GM18517 (cell line): ENCODE data around the gene MAN2B2.

ENCODE experiments used
- ATAC-seq: cut with Tn5 transposase; IDR thresholded peaks from one replicate; pipeline ENCODE4 v1.9.1; 2021; ENCODE audit warnings: mild to moderate bottlenecking, moderate library complexity; ENCODE audit not compliant: unreplicated experiment

MAN2B2 gene

DNA sequence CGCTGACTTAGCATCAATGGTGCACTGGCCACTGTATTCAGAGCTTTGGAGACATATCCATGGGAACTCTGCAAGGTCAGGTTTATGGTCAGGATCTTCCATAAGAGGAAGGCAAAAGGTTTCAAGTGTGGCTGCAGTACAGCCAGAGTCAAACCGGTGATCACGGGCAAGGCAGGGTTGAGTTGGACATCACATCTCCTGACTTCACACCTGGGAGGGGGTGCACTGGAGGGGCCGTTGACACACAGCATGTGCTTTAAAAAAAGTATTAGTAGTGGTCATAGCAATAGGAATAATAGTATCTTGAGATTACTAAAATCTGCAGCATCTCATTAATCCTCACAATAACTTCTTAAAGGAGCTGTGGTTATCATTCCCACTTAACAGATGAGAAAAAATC lies 28.9 kb upstream of the MAN2B2 start:
- ATAC-seq: no peak

DNA sequence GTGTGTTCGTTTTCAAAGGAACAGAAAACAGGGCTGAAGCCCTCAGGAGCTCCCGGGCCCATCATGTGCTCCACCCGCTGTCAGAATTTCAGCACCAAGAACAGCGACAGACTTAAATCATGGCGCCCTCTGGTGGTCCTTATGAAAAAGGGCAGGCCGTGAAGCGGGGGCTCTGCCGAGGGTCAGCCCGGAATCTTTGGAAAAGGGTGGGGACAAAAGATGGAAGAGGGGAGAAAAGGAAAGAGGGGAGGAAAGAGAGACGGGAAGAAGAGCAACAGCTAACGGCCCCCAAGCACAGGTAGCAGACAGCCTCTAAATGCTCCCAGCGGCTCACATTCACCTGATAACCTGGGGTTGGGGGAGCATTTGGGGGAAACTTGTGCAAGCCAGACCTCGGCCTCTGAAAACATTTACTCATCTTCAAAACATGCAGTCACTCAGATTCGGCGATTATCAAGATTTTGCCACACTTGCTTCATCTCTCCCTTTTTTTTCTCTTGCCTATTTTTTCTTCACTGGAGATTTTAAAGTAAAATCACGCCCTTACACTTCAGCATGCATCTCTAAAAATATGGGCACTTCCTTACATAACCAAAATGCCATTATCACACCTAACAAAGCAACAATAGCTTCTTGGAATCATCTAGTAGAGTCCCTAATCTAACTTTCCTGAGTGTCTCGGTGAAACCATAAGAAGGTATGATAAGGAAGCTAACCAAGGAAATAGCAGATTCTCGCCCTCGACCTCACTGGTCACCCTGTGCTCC lies 28.1 kb upstream of the MAN2B2 start:
- ATAC-seq: no peak

DNA sequence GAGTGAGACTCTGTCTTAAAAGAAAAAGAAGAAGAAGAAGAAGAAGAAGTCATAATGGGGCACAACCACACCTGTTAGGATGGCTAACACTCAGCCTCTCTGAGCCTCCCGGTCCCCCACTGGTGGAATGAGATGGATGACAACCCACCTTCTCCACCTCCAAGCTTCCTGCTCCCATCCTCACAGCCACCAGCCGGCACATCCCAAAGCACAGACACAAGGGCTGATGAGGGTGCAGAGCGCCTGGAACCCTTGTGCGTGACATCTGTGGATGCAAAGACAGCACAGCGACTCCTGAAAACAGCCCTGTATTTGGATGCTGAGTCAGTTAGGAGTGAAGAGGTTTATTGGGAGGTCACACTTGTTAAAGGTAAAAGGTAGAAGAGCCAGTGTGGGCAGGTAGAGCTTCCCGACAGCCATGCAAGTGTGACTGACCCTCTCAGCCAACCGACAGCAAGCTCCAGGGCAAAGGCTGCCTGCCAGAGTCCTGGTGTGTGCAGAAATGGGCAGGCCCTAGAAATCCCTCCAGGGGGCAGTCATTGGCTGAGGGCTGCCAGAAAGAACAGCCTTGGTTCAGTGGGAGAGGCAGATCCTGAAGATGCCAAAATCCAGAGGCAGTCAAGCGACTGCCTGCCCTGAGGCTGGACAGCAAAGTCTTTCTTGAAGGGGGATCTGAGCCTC lies 26.6 kb upstream of the MAN2B2 start:
- no peak for ATAC-seq

DNA sequence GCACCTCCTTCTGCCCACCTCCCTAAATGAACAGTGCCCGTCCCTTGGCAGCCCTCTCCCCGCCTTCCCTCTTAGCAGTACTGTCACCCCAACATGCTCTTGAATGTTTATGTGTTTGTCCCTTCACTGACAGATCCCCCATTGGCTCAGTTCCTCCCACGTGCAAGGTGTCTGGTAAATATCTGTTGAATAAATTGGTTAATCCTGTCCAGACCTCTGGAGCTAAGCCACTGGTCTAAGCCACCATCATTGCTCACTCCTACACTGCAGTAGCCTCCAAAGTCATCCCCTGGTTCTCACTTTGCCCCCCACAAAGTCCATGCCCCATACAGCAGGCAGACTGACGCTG lies 26.1 kb upstream of the MAN2B2 start:
- ATAC-seq: no peak

GRCh38 chr4:6549445-6549844 lies 25.5 kb upstream of the MAN2B2 start:
- no peak for ATAC-seq

DNA sequence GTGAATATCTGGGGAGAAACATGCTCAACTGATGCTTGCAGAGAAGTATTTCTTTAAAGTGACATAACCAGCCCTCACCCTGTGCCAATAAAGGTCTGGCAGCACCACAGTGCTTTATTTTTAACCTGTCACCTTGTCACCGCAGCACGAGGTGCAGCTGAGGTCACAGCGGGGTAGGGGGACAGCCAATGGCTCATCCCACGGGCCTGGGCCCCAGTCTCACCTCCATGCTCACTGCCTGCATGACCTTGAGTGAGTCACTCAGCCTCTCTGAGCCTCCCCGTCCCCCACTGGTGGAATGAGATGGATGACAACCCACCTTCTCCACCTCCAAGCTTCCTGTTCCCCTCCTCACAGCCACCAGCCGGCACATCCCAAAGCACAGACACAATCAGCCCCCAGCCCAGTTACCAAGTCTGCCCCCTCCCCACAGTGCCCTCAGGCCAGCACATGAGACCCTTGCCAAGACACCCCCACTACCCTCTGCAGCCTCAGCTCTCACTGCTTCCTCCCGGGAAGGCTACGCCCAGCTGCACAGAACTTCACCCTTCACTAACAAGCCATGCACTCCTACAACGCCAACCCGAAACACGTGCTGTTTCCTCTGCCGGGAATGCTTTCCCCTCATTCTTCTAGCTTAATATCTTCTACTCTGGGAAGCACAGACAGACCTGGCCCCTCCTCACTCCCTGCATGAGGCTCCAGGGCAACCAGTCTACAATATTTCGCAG lies 24.9 kb upstream of the MAN2B2 start:
- ATAC-seq: no peak

DNA sequence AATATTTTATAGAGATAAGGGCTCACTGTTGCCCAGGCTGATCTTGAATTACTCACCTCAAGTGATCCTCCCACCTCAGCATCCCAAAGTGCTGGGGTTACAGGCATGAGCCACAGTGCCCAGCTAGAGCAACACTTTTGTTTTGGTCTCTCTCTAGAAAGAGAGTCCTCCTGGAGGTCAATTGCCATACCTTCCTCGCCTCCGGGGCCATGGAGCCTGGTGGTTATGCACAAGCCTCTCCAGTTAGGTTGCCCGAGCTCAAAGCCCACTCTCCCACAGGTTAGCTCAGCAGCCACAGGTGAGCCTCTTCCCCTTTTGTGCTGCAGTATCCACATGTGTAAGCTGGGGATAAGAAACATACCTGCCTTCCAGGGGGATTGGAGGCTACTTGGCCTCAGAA lies 24.2 kb upstream of the MAN2B2 start:
- ATAC-seq: no peak

DNA sequence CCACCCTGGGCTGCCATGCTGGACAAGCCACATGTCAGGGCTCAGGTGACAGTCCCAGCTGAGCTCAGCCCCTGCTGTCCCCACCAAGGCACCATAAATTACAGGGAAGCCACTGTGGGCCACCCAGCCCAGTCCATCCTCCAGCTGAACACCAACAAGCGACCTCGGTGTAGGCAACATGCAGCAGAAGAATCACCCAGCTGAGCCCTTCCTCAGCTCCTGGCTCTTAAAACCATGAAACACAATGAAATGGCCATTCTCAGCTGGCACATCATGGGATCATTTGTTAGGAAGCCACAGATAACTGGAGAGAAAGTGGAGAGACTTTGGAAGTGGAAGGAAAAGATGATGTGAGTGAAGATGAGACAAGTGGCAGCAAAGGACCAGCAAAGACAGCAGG lies 23.3 kb upstream of the MAN2B2 start:
- ATAC-seq: no peak

- no peak for ATAC-seq
These were observed 19.5 kb upstream of the MAN2B2 start for GRCh38 chr4:6555519-6555918.

DNA sequence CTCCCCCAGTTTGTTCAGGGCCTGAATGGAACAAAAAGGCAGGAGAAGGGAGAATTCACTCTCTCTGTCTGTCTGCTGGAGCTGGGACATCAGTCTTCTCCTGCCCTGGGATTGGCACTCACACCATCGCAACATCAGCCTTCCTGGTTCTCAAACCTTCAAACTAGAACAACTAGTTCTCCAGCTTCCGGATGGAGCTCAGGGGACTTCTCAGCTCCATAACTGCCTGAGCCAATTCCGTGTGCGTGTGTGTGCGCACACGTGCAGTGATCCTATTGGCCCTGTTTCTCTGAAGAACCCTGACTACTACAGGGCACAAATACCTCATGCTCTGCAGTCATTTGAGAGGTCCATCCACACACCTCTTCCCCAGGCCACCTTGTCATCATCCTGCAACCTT lies 18.7 kb upstream of the MAN2B2 start:
- ATAC-seq: no peak

DNA sequence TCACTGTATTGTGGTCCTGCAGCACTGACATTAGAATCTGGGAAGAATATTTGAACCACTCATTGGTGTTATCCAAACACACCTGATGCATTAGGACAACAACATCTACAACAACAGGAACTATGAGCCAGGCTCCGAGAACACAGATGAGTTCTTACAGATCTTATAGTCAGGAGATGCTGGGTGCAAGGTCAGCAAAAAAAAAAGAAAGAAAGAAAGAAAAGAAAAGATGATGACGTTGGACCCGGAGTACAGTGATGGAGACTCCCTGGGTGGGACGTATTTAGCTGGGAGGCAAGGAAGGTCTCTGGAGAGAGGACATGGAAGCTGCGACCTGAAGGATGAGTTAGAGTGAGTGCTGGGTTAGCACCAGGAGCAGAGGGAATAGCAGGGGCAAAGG lies 17.8 kb upstream of the MAN2B2 start:
- no peak for ATAC-seq

- no peak for ATAC-seq
These were observed 17.1 kb upstream of the MAN2B2 start for GRCh38 chr4:6557856-6558255.

DNA sequence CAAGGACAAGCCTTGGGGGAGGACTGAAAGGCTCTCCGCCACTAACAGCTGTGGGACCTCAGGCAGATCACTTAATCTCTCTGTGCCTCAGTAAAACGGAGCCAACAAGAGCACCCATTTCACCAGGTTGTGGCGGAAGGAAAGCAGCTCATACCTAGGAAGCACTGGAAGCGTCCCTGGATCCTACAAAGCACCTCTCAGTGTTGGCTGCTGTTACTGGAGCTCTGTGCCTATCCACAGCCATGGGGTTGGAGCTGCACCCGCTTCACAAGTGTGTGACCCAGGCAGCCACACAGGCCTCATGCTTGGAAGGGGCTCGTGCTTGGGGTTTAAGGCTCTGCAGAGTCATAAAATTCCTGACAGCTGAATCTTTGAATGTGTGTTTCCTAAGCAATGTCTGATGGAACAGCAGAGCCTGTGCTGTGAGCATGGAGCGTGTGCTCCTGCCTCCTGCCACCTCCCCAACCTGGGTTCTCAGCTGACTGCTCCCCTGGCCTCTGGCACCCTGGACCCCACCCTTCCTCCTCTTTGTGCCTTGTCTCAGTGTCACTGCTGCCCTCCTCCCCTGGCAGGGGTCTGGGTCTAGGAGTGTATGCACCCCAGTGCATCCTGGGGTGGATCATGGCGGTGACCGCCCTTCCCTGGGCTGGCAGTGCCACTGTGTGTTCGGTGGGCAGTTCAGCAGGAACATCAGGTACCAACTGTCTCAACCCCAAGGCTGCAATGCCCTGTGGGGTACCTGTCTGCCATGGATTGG lies 14.4 kb upstream of the MAN2B2 start:
- no peak for ATAC-seq

DNA sequence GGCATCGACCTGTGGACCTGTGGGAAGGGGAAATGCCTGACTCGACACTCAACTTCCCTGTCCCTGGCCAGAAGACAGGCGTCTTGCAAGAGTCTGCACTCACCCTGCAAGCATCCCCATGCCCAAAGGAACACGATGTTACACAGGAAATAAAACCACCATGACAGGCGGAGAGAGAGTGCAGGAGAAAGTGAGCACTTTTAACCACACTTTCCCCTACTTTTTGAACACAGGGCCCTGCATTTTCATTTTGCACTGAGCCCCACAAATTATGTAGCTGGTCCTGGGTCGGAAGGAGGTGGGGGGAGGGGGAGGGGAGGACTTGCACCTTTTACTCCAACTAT lies 13.8 kb upstream of the MAN2B2 start:
- no peak for ATAC-seq

DNA sequence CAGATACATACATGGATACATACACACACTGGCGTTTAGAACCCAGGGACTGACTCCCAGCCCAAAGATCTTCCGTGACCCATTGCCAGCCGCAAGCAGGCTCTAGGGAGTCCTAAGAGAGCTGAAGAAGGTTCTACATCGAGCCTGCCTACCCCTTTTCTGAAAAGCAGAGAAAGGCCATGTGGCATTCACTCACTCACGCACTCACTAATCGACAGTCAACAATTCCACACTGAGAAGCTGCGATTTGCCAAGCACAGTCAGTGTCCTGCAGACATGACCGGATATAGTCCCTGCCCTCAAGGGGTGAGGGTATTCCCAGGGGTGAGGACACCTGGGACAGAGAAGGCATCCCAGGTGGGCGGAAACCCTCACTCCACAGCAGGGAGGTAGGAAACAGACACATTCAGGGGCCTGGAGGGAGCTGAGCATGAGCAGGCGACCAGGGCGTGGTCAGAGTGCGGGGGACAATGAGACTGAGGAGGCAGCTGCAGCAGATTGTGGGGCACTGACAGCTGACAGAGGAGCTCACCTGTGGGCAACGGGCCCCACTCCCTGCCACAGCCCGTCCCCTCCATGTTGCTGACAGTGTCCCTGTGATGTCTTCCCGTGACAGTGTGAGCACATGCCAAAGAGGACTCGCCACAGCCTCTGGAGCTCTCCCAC lies 13.2 kb upstream of the MAN2B2 start:
- no peak for ATAC-seq

DNA sequence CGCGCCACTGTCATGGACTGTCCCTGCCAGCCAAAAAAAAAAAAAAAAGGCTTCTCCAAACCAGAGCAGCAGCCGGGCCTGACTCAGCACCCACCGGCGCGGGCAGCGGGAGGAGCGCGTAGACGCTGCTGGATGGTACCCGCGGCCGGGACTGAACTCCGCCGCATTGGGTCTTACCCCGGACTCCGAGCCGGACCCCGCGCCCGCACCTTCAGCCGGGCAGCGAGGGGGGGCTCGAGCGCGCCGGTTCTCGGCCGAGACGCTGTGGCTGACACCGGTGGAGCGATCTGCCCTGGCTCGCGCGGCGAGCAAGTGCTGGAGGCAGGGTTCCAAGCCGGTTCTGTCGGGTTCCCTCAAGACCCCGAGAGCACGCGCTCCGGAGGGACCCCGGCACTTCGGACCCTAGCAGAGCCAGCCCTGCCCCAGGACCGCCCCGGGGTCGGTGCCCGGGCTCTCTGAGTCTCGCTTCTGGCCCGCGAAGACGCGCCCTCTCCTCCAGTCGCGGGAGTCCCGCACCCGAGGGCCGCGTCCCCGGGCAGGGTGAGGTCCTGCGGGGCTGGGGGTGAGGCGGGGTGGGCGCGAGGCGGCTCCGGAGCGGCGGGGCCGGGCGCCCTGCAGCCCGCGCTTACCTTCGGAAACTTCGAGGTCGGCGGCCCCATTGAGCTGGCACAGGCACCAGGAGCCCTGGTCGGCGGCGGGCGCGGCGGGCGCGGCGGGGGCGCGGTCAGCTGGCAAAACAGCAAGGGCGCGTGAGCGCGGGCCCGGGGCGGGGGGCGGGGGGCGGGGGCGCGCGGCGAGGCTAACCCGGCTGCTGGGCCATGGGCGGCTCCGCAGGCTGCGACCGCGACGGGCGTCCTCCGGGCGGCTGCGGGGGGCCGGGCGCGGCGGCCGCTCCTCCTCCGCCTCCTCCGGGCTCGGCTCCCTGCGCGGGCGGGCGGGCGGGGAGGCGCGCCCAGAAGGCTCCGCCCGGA lies 11.8 kb upstream of the MAN2B2 start:
- ATAC-seq: no peak

- no peak for ATAC-seq
These were observed 10.9 kb upstream of the MAN2B2 start for GRCh38 chr4:6563935-6564645.

- no peak for ATAC-seq
These were observed 9.1 kb upstream of the MAN2B2 start for GRCh38 chr4:6565691-6566390.
